ENCODE measurements around the gene SLC4A5. TPM values are rescaled to one million over a fixed set of nuclear protein-coding genes. Genes with fewer than 3 reads are reported as not detected.

Gene SLC4A5
- total and polyA plus RNA-seq, 2 experiments from 2014 or later: 1.5 to 9.0 TPM

DNA sequence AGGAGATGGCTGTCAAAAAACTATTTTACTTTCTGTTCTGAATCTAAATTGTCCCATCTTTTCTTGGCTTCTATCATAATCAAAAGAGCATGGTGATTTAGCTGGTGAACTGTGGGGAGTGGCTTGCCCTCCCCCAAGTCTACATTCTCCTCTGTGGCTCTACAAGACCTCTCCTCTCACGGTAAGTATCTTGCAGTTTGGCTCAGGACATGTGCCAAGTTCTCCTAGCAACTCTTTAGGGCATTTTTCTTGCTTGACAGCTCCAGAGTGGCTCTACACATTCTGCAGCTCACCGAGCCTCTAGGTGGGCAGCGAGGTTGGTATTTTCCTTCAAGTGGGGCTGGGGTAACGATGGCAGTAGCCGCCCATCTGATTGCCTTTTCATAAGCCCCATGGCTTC, 29.1 kb downstream of the SLC4A5 start:
- no peak overlapping the region for H3K4me3 ChIP-seq
- no peaks in the 10 kb centered on the region for H3K27me3 ChIP-seq

GRCh38 chr2:74313497-74313896, 29.7 kb downstream of the SLC4A5 start:
- H3K27ac ChIP-seq: no peak overlapping the region
- H3K4me3 ChIP-seq: no peak overlapping the region
- H3K27me3 ChIP-seq: no peaks in the 10 kb centered on the region
- H3K9me3 ChIP-seq (ENCODE audit: low read depth): no peaks in the 10 kb centered on the region
- H3K36me3 ChIP-seq: no peaks in the 10 kb centered on the region
- no peak for DNase-seq (ENCODE audit: low read depth in 1 of 2, low spot score in 1 of 2)
- H3K4me1 ChIP-seq (ENCODE audit: low read depth): peaks cover 5% of the 10 kb centered on the region
- TF ChIP-seq, protein P1, sequence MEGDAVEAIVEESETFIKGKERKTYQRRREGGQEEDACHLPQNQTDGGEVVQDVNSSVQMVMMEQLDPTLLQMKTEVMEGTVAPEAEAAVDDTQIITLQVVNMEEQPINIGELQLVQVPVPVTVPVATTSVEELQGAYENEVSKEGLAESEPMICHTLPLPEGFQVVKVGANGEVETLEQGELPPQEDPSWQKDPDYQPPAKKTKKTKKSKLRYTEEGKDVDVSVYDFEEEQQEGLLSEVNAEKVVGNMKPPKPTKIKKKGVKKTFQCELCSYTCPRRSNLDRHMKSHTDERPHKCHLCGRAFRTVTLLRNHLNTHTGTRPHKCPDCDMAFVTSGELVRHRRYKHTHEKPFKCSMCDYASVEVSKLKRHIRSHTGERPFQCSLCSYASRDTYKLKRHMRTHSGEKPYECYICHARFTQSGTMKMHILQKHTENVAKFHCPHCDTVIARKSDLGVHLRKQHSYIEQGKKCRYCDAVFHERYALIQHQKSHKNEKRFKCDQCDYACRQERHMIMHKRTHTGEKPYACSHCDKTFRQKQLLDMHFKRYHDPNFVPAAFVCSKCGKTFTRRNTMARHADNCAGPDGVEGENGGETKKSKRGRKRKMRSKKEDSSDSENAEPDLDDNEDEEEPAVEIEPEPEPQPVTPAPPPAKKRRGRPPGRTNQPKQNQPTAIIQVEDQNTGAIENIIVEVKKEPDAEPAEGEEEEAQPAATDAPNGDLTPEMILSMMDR (IDR thresholded peaks at IDR 0.05; ENCODE audit: low read depth, low read length): no peak

More for the DNA sequence above, 29.1 kb downstream of the SLC4A5 start:
- H3K27ac ChIP-seq: no peak overlapping the region
- TF ChIP-seq, protein P1 (IDR thresholded peaks at IDR 0.05; ENCODE audit: low read depth, low read length): no peak
- peaks cover 5% of the 10 kb centered on the region for H3K4me1 ChIP-seq (ENCODE audit: low read depth)
- DNase-seq (ENCODE audit: low read depth in 1 of 2, low spot score in 1 of 2): no peak
- H3K36me3 ChIP-seq: no peaks in the 10 kb centered on the region
- no peaks in the 10 kb centered on the region for H3K9me3 ChIP-seq (ENCODE audit: low read depth)

GRCh38 chr2:74312913-74313312, 30.3 kb downstream of the SLC4A5 start:
- no peaks in the 10 kb centered on the region for H3K27me3 ChIP-seq
- H3K27ac ChIP-seq: no peak overlapping the region
- no peaks in the 10 kb centered on the region for H3K36me3 ChIP-seq
- H3K4me3 ChIP-seq: no peak overlapping the region
- DNase-seq (ENCODE audit: low read depth in 1 of 2, low spot score in 1 of 2): no peak
- TF ChIP-seq, protein P1 (IDR thresholded peaks at IDR 0.05; ENCODE audit: low read depth, low read length): no peak
- no peaks in the 10 kb centered on the region for H3K9me3 ChIP-seq (ENCODE audit: low read depth)
- H3K4me1 ChIP-seq (ENCODE audit: low read depth): peaks cover 5% of the 10 kb centered on the region

DNA sequence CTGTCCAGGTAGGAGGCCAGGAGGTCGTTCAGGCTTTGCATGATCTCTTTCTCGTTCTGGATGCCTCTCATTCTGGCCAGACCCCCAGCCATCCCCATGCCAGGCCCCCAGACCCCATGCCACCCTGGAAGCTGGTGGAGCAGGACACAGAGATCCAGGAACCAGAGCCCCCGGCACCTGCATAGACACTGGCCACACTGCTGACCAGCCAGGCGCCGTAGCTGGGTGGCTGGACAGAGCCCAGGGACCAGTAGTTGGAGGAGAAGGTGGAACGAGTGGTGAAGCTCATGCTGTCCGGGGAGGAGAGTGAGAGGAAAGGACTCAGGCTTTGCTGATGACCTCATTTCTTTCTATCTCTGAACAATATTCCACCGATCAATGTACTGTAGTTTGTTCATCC, 35.5 kb downstream of the SLC4A5 start:
- Histone ChIP-seq H3K4me1 (ENCODE audit: low read depth) (no peaks in the 10 kb centered on the region), H3K27ac (no peak overlapping the region), H3K27me3 (no peaks in the 10 kb centered on the region), H3K36me3 (no peaks in the 10 kb centered on the region), H3K4me3 (no peak overlapping the region), H3K9me3 (ENCODE audit: low read depth) (no peaks in the 10 kb centered on the region)
- DNase-seq (ENCODE audit: low read depth in 1 of 2, low spot score in 1 of 2): no peak
- TF ChIP-seq, protein P1 (IDR thresholded peaks at IDR 0.05; ENCODE audit: low read depth, low read length): no peak

DNA sequence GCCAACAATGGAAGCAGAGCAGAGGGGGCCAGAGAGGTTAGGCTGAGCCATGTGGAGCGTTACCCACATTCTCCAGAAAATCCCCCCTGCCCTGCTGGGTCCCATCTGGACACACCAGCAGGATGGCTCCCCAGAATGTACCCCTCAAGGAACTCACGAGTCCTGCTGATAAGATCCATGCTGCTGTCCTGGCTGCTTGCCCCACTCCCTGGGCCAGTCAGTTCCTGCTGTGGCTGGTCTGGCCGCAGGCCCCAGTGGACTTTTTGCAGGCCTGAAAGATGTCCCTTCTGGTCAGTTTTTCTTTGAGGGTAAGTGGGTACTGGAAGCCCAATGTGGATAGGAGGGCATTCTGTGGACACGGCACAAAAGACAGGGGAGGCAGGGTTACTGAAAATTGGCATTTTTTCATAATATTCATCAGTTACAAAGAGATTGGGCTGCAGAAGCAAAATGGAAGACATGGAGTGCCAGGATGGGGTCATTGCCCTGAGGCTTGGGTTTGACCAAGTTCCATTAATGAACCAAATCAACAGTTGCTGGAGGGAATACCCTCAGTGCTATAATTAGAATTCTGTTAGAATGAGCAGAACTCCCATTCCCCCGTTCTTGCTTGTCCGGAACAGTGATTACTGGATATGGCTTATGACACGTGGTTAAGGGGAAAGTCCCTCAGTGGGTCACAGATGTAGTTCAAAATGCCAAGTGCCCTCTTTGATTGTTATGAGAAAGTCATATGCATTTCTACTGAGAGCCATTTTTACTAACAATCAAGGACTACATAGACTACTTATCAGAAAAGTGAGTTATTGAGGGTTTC, 38.7 kb downstream of the SLC4A5 start:
- peak in 1 of 2 donors; percentile 7 for DNase-seq (ENCODE audit: low read depth in 1 of 2, low spot score in 1 of 2)
- TF ChIP-seq, protein P1 (IDR thresholded peaks at IDR 0.05; ENCODE audit: low read depth, low read length): no peak
- no peaks in the 10 kb centered on the region for H3K4me1 ChIP-seq (ENCODE audit: low read depth)
- H3K36me3 ChIP-seq: no peaks in the 10 kb centered on the region
- H3K27me3 ChIP-seq: no peaks in the 10 kb centered on the region
- H3K27ac ChIP-seq: no peak overlapping the region
- no peaks in the 10 kb centered on the region for H3K9me3 ChIP-seq (ENCODE audit: low read depth)
- H3K4me3 ChIP-seq: no peak overlapping the region
